Caki2 (cell line): Measurements from ENCODE around the gene MPP2. TPM values are rescaled to one million over a fixed set of nuclear protein-coding genes. Genes with fewer than 3 reads are reported as not detected.
"Not testable (repeated sequence)": the region's sequence is repeated elsewhere in the genome, so short reads cannot be mapped to it uniquely, and the experiment has no call there.

Experiments
- DNase-seq: peaks from one replicate; pipeline ENCODE4 v3.0.0-alpha.2; 2015; ENCODE audit warnings: low read depth
- in situ Hi-C: cut with HindIII; loops from 2 replicates; pipeline ENCODE4 v1.10.0; 2016; ENCODE audit warnings: low sequenced_read_pairs, low pct_unique_long_range_greater_than_20kb, mixed read lengths
- total RNA-seq: library from RNA; depleted of rRNA; stranded (reverse); fragments of >200 nt; shearing (Covaris generic); gene quantifications from 2 replicates; pipeline ENCODE4 v1.2.3, GENCODE V29; 2014; ENCODE audit warnings: low replicate concordance; rRNA removed

MPP2 gene, protein sequence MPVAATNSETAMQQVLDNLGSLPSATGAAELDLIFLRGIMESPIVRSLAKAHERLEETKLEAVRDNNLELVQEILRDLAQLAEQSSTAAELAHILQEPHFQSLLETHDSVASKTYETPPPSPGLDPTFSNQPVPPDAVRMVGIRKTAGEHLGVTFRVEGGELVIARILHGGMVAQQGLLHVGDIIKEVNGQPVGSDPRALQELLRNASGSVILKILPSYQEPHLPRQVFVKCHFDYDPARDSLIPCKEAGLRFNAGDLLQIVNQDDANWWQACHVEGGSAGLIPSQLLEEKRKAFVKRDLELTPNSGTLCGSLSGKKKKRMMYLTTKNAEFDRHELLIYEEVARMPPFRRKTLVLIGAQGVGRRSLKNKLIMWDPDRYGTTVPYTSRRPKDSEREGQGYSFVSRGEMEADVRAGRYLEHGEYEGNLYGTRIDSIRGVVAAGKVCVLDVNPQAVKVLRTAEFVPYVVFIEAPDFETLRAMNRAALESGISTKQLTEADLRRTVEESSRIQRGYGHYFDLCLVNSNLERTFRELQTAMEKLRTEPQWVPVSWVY
- total RNA-seq = 4.8 and 8.1 TPM in 2 replicates

DNA sequence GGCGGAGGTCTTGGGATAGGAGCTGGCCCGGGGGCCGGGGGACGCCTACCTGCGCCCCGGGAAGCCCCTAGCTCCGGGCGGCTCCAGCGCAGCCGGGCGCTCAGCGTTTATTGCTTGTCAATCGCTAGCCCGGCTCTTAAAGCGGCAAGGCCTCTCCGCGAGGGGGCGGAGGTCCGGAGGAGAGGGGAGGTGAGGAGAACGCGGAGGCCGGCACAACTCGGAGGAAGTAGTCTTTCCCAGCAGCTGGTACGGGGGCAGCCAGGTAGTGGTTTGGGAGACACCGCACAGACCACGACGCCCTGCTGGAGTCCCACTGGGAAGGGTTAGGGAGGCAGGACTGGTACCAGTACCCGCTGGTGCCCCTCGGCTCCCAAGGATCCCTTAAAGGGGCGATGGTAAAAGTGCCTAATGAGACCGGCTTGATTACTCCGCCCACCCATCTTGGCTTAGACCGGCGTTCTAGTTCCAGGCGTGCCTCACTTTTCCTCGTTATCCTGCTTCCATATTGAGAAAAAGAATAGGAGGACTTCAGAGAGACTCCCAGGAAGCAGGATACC is at the start of gene MPP2:
TSS of gene MPP2 (minus strand) at position 112 of the 557 bp plus-strand sequence. CDS start 3,076 bp downstream, outside the sequence.
- in situ Hi-C loops = no loop called here
- no peak for DNase-seq

DNA sequence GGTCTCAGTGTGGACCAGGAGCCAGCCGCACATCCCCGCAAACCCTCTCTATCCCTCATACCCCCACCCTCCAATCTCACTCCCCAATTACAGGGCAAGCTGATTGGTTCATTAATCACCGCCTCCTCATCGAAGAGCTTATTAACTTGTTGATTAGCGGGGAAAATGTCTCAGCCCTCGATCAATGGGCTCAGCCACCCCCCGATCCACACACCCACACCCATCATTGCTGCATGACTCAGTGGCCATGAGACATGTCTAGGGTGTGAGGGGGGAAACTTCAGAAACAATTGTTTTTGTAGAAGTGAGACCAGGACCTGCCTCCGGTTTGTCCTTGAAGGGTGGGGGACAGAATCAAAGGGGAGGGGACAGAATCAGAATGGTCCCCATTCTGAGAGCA is 48.9 kb upstream of the MPP2 start:
- no peak for DNase-seq
- in situ Hi-C loops = no loop called here

DNA sequence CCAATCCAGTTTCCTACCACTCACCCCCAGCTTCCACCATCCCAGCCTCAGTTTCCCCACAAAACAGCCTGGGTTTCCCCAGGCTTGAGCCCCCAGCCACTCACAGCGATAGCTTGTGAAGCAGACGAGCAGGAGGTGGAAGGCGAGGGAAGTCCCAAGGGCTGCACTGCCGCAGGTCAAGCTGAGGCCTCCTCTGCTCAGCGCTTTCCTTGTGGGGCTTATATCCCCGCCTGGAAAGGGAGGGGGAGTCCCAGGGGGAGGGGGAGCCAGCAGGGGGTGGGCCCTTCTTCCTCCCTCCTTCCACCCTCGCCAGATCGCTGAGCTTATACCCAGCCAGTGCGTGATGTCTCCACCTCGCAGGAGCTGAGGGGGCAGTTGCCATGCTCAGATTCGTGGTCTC is 46.4 kb upstream of the MPP2 start, which contains the start of gene PYY:
TSS of gene PYY (minus strand) at position 195 of the 400 bp plus-strand sequence. CDS start 457 bp downstream, outside the sequence.
- DNase-seq = no peak
- in situ Hi-C loops = no loop called here

DNA sequence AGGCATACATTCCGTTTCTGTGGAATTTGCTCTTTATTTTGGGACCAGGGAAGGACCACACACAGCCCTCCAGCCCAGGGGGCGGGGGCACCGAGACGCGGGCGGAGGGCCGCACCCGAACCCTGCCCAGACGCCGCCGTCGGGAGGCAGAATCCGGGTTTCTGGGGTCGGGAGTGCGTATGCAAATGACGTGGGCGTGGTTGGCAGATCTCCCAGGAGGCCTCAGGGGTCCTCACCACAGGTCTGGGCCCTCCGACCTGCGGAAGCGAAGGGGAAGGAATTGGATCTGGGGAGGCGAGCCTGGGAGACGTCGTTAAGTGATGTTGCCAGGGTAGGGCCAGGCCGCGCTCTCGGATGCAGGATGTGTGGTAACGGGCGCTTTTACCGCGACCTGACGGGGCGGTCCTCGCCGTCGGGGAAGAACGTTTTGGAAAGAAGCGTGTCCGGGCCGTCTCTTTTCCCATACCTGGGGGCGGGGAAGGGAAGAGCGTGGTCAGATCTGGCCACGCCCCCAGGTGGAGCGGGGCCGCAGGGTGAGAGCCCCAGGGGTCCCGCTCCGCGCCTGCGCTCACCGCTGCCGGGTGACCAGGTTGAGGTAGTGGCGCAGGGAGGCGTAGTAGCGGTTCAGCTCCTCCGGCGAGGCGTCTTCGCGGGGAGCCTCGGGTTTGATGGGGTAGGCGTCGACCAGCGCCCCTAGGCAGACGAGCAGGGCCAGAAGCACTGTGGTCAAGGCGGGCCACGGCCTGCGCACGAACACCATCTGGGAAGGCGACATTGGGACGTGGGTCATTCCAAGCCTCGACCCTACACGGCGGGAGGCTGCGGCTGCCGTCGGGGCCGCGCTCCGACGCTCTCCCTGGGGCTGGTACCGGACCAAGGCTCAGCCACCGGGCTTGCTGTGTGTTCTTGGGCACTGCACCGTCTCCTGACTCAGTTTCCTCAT is 45.7 kb upstream of the MPP2 start:
- no peak for DNase-seq
- in situ Hi-C loops = no loop called here

DNA sequence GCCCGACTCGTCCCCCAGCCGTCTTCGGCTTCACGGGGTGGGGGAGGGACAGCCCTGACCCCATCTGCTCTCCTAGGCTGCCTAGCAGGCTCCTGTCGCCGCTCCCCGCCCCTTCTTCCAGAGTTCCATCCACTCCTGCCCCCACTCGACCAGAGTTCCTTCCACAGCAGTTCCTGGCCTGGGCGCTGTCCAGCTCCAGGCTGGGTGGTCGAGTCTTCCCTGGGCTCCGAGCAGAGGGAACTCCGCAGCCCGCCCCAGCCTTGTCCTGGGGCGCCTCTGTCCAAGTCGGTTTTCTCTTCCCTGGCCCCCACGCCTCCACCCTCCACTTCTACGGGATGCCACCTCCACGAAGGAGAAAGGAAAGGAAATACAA is 45.0 kb upstream of the MPP2 start:
- no peak for DNase-seq
- in situ Hi-C loops = no loop called here

DNA sequence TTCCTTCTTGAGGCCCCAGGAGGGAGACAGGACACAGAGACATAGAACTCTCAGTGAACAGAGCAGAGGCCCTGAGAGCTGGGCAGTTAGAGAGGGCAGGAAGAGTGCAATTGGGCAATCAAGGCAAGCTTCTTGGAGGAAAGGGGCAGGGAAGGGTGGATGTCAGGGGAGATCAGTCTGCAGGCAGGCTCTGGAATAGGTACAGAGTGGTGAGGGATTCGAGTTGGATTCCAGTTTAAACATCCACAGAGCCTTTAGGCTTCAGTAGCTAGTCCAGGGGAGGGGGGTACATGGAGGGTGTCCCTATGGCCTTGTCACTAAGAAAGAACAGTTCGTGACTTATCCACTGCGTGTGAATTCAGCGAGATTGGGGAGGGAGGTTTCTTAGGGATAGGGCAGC is 44.4 kb upstream of the MPP2 start:
- DNase-seq = no peak
- in situ Hi-C loops = no loop called here

DNA sequence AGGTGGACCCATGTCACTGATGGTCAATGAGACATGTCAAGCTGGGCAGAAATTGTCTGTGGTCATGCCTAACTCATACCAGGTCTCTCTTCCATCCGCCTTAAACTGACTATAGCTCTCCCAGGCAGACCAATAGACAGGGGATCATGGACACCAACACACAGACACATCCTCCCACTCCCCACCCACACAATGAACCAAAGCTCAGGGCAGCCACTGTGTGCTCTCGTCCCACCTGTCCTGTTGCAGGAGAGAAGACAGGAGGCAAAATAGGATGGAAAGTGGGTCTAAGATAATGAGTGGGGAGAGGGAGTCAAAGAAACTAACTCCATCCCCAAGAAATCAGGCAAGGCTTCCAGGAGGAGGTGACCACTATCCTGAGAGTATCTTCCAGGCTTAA is 43.2 kb upstream of the MPP2 start:
- DNase-seq = no peak
- in situ Hi-C loops = no loop called here

DNA sequence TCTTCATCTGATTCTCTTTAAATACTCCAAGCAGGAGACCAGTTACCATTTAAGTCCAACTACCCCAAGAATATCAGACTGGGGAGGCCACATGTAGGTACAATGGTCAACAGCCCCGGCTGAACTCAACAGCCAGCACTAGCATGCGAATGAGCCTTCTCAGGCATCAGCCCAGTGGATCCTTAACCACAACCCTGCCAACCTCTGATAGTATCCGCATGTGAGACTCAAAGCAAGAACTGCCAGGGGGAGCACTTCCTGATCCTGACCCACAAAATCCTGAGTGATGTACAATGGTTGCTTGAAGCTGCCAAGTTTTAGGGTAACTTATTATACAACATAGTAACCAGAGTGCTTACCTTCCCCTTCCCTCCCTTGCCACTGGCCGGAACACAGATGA is 42.4 kb upstream of the MPP2 start:
- in situ Hi-C loops = no loop called here

DNA sequence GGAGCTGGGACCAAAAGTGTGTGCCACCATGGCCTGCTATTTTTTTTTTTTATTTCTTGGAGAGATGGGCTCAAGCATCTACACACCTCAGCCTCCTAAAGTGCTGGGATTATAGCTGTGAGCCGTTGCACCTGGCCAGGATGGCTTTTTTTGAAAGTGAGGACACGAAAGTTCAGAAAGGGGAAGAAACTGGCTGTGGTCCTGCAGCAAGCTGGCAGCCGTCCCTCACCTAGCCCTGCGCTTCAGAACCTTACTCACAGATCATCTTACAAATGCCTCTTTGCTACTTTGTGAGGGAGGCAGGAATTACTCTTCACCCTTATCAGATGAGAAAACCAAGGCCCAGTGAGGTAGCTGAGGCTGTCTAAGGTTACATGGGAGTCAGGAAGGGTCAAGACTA is 39.4 kb upstream of the MPP2 start:
- DNase-seq = no peak
- in situ Hi-C loops = no loop called here

More for the DNA sequence above, 42.4 kb upstream of the MPP2 start:
- no peak for DNase-seq

DNA sequence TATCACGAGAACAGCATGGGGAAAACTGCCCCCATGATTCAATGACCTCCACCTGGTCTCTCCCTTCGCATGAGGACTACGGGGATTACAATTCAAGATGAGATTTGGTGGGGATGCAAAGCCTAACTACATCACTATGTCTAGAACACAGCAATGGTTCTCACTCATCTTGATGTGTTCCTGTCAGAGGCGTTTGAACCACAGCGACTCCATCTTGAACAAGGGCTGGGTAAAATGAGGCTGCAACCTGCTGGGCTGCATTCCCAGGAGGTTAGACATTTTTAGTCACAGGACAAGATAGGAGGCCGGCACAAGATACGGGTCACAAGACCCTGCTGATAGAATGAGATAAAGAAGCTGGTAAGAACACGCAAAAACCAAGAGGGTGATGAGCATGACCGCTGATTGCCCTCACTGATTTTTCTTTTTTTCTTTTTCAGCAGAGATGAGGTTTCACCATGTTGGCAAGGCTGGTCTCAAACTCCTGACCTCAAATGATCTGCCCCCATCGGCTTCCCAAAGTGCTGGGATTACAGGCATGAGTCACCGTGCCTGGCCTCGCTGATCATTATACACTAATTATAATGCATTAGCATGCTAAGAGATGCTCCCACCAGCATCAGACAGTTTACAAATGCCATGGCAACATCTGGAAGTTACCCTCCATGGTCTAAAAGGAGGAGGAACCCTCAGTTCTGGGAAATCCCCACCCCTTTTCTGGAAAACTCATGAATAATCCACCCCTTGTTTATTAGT is 37.9 kb upstream of the MPP2 start:
- no peak for DNase-seq
- in situ Hi-C loops = no loop called here

DNA sequence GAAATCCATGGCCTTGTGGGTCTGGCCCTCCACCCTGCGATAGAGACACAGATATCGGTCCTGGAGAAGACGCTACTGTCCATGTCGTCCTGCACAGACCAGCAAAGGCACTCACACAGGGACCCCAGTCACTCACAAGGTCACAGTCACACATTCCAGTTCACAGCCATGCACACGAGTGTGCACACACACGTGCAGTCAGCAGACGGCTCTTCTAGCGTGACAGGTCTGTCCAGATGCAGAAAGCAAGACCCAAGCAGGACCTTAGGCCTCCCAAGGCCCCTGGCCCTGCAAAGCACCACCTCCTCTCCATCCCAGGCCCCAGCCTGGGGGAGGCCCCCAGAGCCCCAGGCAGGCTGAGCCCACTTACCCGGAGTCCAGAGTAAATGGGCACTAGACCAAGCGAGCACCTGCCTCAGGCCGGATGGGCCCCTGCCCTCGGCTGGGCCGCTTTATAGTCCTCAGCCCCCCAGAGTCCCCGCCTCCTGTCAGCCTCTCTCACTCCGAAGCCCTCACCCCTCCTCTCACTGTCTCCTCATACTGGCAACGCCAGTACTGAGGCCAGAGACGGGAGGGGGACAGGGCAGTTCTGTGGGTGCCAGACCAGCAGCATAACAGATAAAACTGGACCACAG is 34.8 kb upstream of the MPP2 start, which contains the start of gene PPY:
TSS of gene PPY (minus strand) at position 426 of the 635 bp plus-strand sequence. CDS start 822 bp downstream, outside the sequence.
- no peak for DNase-seq
- in situ Hi-C loops = no loop called here

DNA sequence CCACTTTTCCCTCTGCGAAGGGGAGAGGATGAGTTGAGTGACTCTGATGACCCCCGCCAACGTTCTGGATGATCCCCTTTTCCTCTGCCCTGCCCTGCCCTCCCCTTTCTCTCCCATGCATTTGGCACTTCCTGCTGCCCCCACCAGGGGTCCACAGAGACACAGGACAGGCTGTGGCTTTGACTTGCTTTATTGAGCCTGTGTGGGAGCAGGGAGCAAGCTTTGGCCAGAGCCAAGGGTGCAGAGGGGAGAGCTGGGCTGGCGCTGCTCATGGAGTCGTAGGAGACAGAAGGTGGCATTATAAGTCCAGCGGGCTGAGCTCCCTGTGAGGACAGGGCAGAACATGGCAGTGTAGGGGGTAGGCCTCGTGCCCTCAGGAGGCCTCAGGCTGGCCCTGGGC is 33.3 kb upstream of the MPP2 start:
- in situ Hi-C loops = no loop called here

DNA sequence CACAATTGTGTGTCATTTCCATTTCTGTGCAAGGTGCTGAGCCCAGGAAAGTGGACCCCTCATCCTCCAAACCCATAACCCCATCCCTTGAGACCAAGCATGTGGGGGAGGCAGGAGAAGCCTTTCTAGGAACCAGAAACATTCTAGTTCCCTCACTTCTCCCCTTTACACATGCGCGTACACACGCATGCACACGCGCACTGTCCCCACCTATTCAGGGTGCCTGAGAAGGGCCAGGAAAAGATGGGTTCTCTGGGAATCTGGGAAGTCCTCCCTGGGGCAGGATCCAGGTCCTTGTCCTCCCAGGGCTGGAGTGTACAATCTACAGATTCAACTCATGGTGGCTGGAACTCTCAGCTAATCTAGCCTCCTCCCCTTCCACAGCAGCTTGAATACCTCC is 32.5 kb upstream of the MPP2 start:
- DNase-seq = no peak
- in situ Hi-C loops = no loop called here

More for the DNA sequence above, 33.3 kb upstream of the MPP2 start:
- DNase-seq = peak; percentile 38

DNA sequence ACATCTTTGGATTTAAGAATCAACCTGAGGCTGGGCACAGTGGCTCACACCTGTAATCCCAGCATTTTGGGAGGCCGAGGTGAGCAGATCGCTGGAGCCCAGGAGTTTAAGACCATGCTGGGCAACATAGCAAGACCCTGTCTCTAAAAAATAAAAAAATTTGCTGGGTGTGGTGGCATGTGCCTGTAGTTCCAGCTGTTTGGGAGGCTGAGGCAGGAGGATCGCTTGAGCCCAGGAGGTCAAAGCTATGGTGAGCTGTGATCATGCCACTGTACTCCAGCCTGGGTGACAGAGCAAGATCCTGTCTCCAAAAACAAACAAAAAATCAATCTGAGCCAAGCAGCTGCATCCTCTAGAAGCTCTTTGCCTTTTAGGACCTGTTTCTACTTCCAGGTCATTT is 32.1 kb upstream of the MPP2 start:
- DNase-seq, in situ Hi-C loops: not testable (repeated sequence)

DNA sequence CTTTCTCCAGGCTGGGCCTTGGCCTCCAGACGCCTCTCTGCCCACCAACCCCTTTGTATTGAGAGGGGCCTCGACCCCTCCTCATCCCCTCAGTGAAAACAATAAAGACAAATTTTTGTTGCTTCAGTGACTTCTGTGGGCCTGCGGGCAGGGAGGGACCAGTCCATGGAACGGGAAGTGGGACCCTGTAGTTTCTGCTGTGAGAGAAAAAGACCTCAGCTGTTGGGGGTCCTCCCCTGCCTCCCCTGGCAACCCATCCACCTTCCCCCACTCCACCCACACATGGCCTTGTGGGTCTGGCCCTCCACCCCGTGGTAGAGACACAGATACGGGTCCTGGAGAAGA is 31.5 kb upstream of the MPP2 start:
- in situ Hi-C loops = no loop called here
- no peak for DNase-seq

DNA sequence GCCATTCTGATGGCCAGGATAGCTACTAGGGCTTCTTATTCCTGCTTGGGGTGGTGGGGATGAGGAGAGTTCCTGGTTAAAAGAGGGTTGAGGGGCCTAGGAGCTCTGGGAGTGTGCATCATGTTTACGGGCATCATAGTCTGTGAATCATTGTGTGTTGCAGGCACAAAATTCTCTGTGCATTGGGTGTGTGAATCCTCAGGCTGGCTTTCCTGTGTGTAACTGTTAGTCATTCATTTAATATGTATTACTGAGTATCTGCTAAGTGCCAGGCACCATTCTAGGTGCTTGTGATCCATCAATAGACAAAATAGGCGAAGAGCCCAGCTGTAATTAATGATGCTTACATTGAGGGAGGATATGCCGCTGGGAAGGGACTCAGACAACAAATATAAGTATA is 29.1 kb upstream of the MPP2 start:
- no peak for DNase-seq
- in situ Hi-C loops = no loop called here

DNA sequence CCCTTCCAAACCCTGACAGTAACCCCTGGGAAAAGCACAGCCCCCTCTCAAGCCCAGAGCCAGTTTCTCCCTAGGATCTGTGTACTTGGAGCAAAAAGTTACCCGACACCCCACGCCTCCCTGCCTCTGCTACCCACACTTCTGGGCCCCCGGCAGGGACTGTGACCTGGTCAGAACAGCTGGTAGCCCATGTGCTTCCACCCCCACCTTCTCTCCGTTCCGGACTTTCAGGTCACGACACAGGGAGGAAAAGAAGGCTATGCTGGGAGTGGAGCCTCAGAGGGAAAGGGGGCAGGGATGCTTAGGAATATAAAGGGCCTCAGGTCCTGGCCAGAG is 28.6 kb upstream of the MPP2 start:
- in situ Hi-C loops = no loop called here

More for the DNA sequence above, 28.6 kb upstream of the MPP2 start:
- no peak for DNase-seq
